ENCODE data around the gene CDAN1. TPM values are rescaled to one million over a fixed set of nuclear protein-coding genes. Genes with fewer than 3 reads are reported as not detected.

CDAN1 gene
- total RNA-seq, 1 donor from 2014 or later, result 14.6 TPM

- FAIRE-seq (no peak), DNase-seq (ENCODE audit: low read depth) (no peak)
- Mint-ChIP-seq H3K36me3 (ENCODE audit: low read depth, unreplicated experiment) (peaks cover 56% of the 10 kb centered on the region), H3K4me1 (ENCODE audit: low read depth, unreplicated experiment) (no peaks in the 10 kb centered on the region), H3K4me3 (ENCODE audit: unreplicated experiment) (no peak overlapping the region), H3K27me3 (ENCODE audit: low read depth, unreplicated experiment) (no peaks in the 10 kb centered on the region), H3K27ac (ENCODE audit: unreplicated experiment) (no peak overlapping the region), H3K9me3 (ENCODE audit: unreplicated experiment) (peaks cover 2% of the 10 kb centered on the region)
- TF ChIP-seq EZH2 (IDR thresholded peaks at IDR 0.05; ENCODE audit: insufficient read depth, low read length), result no peak
- no peak for TF ChIP-seq CTCF (IDR thresholded peaks at IDR 0.05; ENCODE audit: insufficient read depth, low read depth, low read length)
- Histone ChIP-seq H2AFZ (ENCODE audit: low read depth, low read length) (no peak overlapping the region), H3K27me3 (ENCODE audit: insufficient read depth, low read length) (no peaks in the 10 kb centered on the region), H3K79me2 (ENCODE audit: insufficient read depth, low read length) (no peaks in the 10 kb centered on the region), H3K27ac (ENCODE audit: low read depth, low read length) (no peak overlapping the region), H4K20me1 (ENCODE audit: insufficient read depth, low read length) (no peaks in the 10 kb centered on the region), H3K4me3 (ENCODE audit: insufficient read depth, low read depth, low read length) (no peak overlapping the region), H3K9ac (ENCODE audit: low read length) (no peak overlapping the region), H3K4me1 (ENCODE audit: insufficient read depth, low read length) (no peaks in the 10 kb centered on the region), H3K9me3 (ENCODE audit: insufficient read depth, low read depth, low read length) (no peaks in the 10 kb centered on the region), H3K36me3 (ENCODE audit: insufficient read depth, low read length) (peaks cover 16% of the 10 kb centered on the region), H3K4me2 (ENCODE audit: low read length) (no peak overlapping the region)
Measured at GRCh38 chr15:42688301-42688700, 48.6 kb downstream of the CDAN1 start.

GRCh38 chr15:42687740-42688139 lies 49.2 kb downstream of the CDAN1 start:
- Mint-ChIP-seq H3K4me3 (ENCODE audit: unreplicated experiment) (no peak overlapping the region), H3K27me3 (ENCODE audit: low read depth, unreplicated experiment) (no peaks in the 10 kb centered on the region), H3K36me3 (ENCODE audit: low read depth, unreplicated experiment) (peaks cover 59% of the 10 kb centered on the region), H3K9me3 (ENCODE audit: unreplicated experiment) (peaks cover 2% of the 10 kb centered on the region), H3K4me1 (ENCODE audit: low read depth, unreplicated experiment) (no peaks in the 10 kb centered on the region), H3K27ac (ENCODE audit: unreplicated experiment) (no peak overlapping the region)
- FAIRE-seq (no peak), DNase-seq (ENCODE audit: low read depth) (no peak)
- Histone ChIP-seq H3K79me2 (ENCODE audit: insufficient read depth, low read length) (no peaks in the 10 kb centered on the region), H3K4me3 (ENCODE audit: insufficient read depth, low read depth, low read length) (no peak overlapping the region), H2AFZ (ENCODE audit: low read depth, low read length) (no peak overlapping the region), H3K27me3 (ENCODE audit: insufficient read depth, low read length) (no peaks in the 10 kb centered on the region), H3K4me2 (ENCODE audit: low read length) (no peak overlapping the region), H3K27ac (ENCODE audit: low read depth, low read length) (no peak overlapping the region), H4K20me1 (ENCODE audit: insufficient read depth, low read length) (no peaks in the 10 kb centered on the region), H3K4me1 (ENCODE audit: insufficient read depth, low read length) (no peaks in the 10 kb centered on the region), H3K9ac (ENCODE audit: low read length) (no peak overlapping the region), H3K36me3 (ENCODE audit: insufficient read depth, low read length) (peaks cover 20% of the 10 kb centered on the region), H3K9me3 (ENCODE audit: insufficient read depth, low read depth, low read length) (no peaks in the 10 kb centered on the region)
- TF ChIP-seq EZH2 (IDR thresholded peaks at IDR 0.05; ENCODE audit: insufficient read depth, low read length) (no peak), CTCF (IDR thresholded peaks at IDR 0.05; ENCODE audit: insufficient read depth, low read depth, low read length) (no peak)

- Histone ChIP-seq H3K9ac (ENCODE audit: low read length) (no peak overlapping the region), H3K9me3 (ENCODE audit: insufficient read depth, low read depth, low read length) (no peaks in the 10 kb centered on the region), H2AFZ (ENCODE audit: low read depth, low read length) (no peak overlapping the region), H3K36me3 (ENCODE audit: insufficient read depth, low read length) (peaks cover 27% of the 10 kb centered on the region), H3K4me2 (ENCODE audit: low read length) (no peak overlapping the region), H3K4me3 (ENCODE audit: insufficient read depth, low read depth, low read length) (no peak overlapping the region), H3K27me3 (ENCODE audit: insufficient read depth, low read length) (no peaks in the 10 kb centered on the region), H4K20me1 (ENCODE audit: insufficient read depth, low read length) (no peaks in the 10 kb centered on the region), H3K79me2 (ENCODE audit: insufficient read depth, low read length) (no peaks in the 10 kb centered on the region), H3K27ac (ENCODE audit: low read depth, low read length) (no peak overlapping the region), H3K4me1 (ENCODE audit: insufficient read depth, low read length) (no peaks in the 10 kb centered on the region)
- Mint-ChIP-seq H3K4me3 (ENCODE audit: unreplicated experiment) (no peak overlapping the region), H3K9me3 (ENCODE audit: unreplicated experiment) (peaks cover 2% of the 10 kb centered on the region), H3K4me1 (ENCODE audit: low read depth, unreplicated experiment) (no peaks in the 10 kb centered on the region), H3K27ac (ENCODE audit: unreplicated experiment) (no peak overlapping the region), H3K36me3 (ENCODE audit: low read depth, unreplicated experiment) (peaks cover 59% of the 10 kb centered on the region), H3K27me3 (ENCODE audit: low read depth, unreplicated experiment) (no peaks in the 10 kb centered on the region)
- TF ChIP-seq CTCF (IDR thresholded peaks at IDR 0.05; ENCODE audit: insufficient read depth, low read depth, low read length), result no peak
- no peak for TF ChIP-seq EZH2 (IDR thresholded peaks at IDR 0.05; ENCODE audit: insufficient read depth, low read length)
- DNase-seq (ENCODE audit: low read depth), result no peak
- FAIRE-seq, result no peak
Measured at GRCh38 chr15:42686281-42686680, 50.6 kb downstream of the CDAN1 start.
